ENCODE results near the gene ACSF2.
A peak's percentile ranks its signal among the peaks of the same experiment; 100 is the strongest.

The ACSF2 gene

DNA sequence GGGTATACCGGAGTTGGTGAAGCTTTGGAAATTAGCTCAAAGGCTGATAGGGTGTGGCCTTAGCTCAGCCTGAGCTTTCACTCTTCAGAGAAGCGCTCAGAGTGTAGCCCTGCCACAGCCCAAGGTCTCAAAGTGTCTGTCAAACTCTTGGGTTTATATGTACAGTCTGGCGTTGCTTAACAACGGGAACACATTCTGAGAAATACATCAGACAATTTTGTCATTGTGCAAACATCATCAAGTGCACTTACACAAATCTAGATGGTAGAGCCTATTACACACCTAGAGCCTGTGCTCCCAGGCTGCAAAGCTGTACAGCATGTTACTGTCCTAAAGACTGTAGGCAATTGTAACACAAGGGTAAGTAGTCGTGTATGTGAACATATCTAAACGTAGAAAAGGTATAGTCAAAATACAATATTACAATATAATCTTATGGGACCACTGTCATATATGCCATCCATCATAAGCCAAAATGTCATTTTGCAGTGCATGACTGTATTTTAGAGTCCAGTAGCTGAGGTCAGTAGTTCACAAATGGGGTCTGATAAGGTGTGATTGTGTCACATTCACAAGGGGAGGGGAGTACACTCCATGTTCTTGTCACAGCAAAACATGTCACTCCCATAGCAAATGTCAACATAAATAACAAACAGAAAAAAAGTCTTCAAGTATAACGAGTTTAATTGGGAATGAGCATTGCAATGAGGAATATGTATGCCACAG lies 22.0 kb downstream of the ACSF2 start:
- Histone ChIP-seq H4K20me1 (peaks cover 4% of the 10 kb centered on the region; the same call in 1 of the 2 replicates), H3K36me3 (no peaks in the 10 kb centered on the region), H3K27ac (no peak overlapping the region), H3K9ac (no peak overlapping the region), H3K27me3 (no peaks in the 10 kb centered on the region), H3K4me2 (no peak overlapping the region), H3K9me3 (no peaks in the 10 kb centered on the region), H3K4me1 (peaks cover 12% of the 10 kb centered on the region), H3K4me3 (no peak overlapping the region)
- no peak for TF ChIP-seq Cebpa-rat (IDR thresholded peaks at IDR 0.05)

DNA sequence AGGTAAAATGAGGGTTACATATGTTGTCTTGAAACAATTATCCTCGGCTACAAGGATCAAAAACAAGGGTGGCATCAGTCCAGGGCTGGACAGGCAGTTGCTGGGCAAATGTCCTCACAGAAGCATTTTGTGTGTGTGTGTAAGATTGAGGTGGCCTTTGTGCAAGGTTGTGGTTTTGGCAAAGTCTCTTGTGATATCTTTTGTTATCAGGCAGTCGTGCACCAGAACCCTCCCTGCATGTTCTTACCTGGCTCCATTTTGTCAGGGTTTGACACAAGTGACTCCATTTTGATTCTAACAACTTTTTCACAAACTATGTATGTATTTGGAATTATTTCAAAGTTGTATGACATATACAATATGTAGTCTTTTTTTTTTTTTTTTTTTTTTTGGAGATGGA lies 22.6 kb downstream of the ACSF2 start:
- Histone ChIP-seq H3K9ac (no peak overlapping the region), H3K9me3 (no peaks in the 10 kb centered on the region), H3K27me3 (no peaks in the 10 kb centered on the region), H3K27ac (no peak overlapping the region), H4K20me1 (peaks cover 4% of the 10 kb centered on the region; the same call in 1 of the 2 replicates), H3K4me1 (peaks cover 18% of the 10 kb centered on the region), H3K4me2 (no peak overlapping the region), H3K36me3 (no peaks in the 10 kb centered on the region), H3K4me3 (no peak overlapping the region)
- no peak for TF ChIP-seq Cebpa-rat (IDR thresholded peaks at IDR 0.05)

DNA sequence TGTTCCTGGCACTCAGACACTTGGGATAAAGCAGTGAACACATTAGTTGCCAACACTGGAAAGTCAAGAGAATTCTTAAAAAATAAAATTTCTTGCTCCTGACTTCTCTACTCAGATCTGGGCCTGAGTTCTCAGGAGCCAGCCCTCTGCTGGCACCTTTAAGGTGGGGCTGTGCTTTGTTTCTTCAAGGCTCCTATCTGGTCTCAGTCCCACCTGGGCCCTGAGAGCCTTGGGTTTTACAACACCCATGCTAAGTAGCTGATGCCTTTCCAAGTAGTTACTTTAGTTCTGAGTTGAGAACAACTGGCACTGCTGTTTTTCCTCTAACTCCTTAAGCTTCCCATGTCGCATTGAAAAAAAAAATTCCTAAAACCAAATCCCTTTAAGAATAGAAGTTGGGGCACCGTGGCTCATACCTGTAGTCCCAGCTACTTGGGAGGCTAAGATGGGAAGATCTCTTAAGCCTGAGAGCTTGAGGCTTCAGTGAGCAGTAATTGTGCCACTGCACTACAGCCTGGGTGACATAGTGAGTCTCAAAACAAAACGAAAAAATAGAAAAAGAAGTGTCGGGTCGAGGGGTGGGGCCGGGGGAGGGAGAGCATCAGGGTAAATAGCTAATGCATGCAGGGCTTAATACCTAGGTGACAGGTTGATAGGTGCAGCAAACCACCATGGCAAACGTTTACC lies 26.1 kb downstream of the ACSF2 start:
- H3K4me2 ChIP-seq, result peak overlapping the region; percentile 61
- H3K4me3 ChIP-seq, result no peak overlapping the region
- H3K9ac ChIP-seq, result no peak overlapping the region
- H3K27me3 ChIP-seq, result no peaks in the 10 kb centered on the region
- no peaks in the 10 kb centered on the region for H3K9me3 ChIP-seq
- no peaks in the 10 kb centered on the region for H4K20me1 ChIP-seq
- no peak for TF ChIP-seq Cebpa-rat (IDR thresholded peaks at IDR 0.05)
- H3K4me1 ChIP-seq, result peaks cover 25% of the 10 kb centered on the region
- H3K27ac ChIP-seq, result no peak overlapping the region
- 0 out of 2 replicates have a peak, but pooled peaks cover 7% of the 10 kb centered on the region for H3K36me3 ChIP-seq

DNA sequence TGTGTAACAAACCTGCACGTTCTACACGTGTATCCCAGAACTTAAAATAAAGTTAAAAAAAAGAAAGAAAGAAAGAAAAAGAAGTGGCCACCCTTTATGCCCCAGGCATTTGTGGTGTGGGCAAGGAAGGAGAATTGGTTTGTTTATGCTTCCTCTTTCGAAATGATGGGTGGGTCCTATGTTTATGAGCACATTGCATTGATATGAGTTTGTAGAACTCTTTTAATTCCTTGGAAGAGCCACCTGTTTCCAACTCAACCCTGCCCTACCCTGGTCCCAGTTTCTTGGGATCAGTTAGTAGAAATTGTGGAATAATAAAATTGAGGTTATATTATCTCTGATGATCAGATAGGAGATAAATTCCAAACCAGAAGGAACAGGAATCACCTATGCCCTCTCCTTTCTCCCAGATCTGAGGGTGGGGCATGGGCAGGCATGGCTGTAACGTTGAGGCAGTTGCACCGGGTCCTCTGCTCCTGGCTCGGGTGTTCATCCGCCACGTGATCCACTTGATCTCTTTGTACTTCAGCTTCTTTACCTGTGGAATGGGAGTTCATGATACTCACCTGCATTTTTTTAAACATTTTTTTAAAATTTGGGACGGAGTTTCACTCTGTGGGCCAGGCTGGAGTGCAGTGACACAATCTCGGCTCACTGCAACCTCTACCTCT lies 26.7 kb downstream of the ACSF2 start:
- H3K4me3 ChIP-seq, result no peak overlapping the region
- H4K20me1 ChIP-seq, result no peaks in the 10 kb centered on the region
- H3K4me2 ChIP-seq, result peak overlapping the region; percentile 61
- no peaks in the 10 kb centered on the region for H3K27me3 ChIP-seq
- TF ChIP-seq Cebpa-rat (IDR thresholded peaks at IDR 0.05), result no peak
- peaks cover 25% of the 10 kb centered on the region for H3K4me1 ChIP-seq
- H3K9ac ChIP-seq, result no peak overlapping the region
- 0 out of 2 replicates have a peak, but pooled peaks cover 7% of the 10 kb centered on the region for H3K36me3 ChIP-seq
- H3K27ac ChIP-seq, result no peak overlapping the region
- H3K9me3 ChIP-seq, result no peaks in the 10 kb centered on the region

DNA sequence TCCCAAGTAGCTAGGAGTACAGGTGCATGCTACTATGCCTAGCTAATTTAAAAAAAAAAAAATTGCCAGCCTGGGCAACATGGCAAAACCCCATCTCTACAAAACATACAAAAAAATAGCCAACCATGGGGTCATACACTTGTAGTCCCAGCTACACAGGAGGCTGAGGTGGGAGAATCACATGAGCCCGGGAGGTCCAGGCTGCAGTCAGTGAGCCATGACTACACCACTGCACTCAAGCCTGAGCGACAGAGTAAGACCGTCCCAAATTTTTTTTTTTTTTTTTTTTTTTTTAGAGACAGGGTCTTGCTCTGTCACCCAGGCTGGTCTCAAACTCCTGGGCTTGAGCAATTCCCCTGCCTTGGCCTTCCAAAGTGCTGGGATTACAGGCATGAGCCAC lies 27.9 kb downstream of the ACSF2 start:
- H4K20me1 ChIP-seq, result no peaks in the 10 kb centered on the region
- H3K9ac ChIP-seq, result no peak overlapping the region
- H3K4me3 ChIP-seq, result no peak overlapping the region
- H3K27me3 ChIP-seq, result no peaks in the 10 kb centered on the region
- H3K36me3 ChIP-seq, result 0 out of 2 replicates have a peak, but pooled peaks cover 7% of the 10 kb centered on the region
- no peak overlapping the region for H3K27ac ChIP-seq
- H3K9me3 ChIP-seq, result no peaks in the 10 kb centered on the region
- H3K4me1 ChIP-seq, result peaks cover 31% of the 10 kb centered on the region
- peak overlapping the region; percentile 42 for H3K4me2 ChIP-seq
- TF ChIP-seq Cebpa-rat (IDR thresholded peaks at IDR 0.05), result no peak

DNA sequence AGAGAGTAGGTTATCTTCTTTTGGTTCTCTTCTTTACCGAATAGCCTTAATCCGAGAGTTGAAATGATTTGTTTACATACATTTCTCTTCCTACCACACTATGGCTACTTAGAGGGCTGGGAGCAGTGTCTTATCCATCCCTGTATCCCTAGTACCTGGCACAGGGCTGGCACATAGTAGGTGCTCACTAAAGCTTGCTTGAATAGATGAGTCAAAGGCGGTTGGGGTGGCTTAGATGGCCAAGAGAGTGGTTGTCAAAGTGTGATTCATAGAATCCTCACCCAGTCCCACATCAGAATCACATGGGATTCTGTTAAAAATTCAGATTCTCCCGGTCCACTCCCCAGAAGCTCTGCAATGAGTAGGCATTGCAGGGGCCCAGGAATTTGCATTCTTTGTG lies 31.6 kb downstream of the ACSF2 start:
- Histone ChIP-seq H3K9me3 (no peaks in the 10 kb centered on the region), H3K27ac (no peak overlapping the region), H3K4me1 (peaks cover 37% of the 10 kb centered on the region), H3K4me2 (no peak overlapping the region), H4K20me1 (no peaks in the 10 kb centered on the region), H3K27me3 (no peaks in the 10 kb centered on the region), H3K9ac (no peak overlapping the region), H3K36me3 (peaks cover 10% of the 10 kb centered on the region; the same call in 1 of the 2 replicates), H3K4me3 (no peak overlapping the region)
- TF ChIP-seq Cebpa-rat (IDR thresholded peaks at IDR 0.05), result no peak

DNA sequence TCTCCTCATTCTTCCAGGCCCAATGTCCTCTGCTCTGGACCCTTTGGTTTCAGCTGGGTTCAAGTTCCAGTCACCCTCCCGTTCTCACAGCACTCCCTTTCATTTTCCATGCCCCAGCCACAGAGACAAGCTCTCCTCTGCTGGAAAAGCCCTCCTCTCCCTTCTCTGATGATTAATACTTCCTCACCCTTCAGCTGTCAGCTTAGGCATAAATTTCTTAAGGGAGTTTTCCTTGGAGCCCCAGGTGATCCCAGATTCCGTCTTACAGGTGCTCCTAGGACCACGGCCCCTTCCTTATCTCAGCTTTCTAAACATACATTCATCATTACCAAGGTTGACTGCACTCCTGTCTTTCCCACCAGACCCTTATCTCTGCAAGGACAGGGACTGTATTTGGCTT lies 32.3 kb downstream of the ACSF2 start:
- H3K9me3 ChIP-seq, result no peaks in the 10 kb centered on the region
- TF ChIP-seq Cebpa-rat (IDR thresholded peaks at IDR 0.05), result no peak
- H3K4me1 ChIP-seq, result peaks cover 30% of the 10 kb centered on the region
- H3K36me3 ChIP-seq, result peaks cover 12% of the 10 kb centered on the region; the same call in 1 of the 2 replicates
- H3K9ac ChIP-seq, result no peak overlapping the region
- H3K27ac ChIP-seq, result no peak overlapping the region
- H3K4me2 ChIP-seq, result peak overlapping the region; percentile 51; the same call in 1 of the 2 replicates
- no peak overlapping the region for H3K4me3 ChIP-seq
- no peaks in the 10 kb centered on the region for H4K20me1 ChIP-seq
- no peaks in the 10 kb centered on the region for H3K27me3 ChIP-seq

DNA sequence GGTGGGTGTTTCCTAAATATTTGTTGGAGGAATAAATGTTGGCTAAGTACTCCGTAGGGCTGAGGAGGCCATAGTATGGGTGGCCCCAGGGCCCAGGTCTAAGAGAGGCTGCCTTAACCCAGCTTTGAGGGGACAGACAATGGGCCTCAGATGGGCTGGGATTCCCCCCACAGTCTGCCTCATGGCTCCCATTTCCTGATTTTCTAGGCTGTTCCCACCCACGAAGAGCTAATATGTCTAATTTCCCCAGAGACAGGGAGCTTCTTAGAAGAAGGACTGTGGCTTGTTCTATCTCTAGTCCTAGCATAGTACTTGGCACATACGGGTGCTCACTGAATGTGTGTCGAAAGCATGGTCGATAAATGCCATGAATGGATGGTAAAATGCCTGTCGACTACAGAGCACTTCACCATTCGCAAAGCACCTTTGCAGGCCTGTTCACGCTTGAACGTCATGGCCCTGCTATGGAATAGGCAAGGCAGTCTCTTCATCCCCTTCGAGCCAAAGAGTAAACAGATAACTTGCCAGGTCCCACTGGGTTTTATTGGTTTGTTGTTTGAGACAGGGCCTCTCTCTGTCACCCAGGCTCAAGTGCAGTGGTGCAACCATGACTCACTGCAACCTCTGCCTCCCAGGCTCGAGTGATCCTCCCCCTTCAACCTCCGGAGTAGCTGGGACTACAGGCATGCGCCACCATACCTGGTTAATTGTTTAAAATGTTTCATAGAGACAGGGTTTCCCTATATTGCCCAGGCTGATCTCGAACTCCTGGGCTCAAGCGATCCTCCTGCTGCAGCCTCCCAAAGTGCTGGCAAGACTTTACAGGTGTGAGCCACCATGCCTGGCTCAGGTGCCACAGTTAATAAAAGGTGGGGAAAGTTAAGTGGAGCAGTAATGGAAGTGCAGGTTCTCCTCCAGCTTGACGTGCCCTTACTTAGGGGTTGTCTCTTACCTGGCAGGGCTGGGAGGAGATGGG lies 33.0 kb downstream of the ACSF2 start:
- H3K27ac ChIP-seq, result no peak overlapping the region
- no peaks in the 10 kb centered on the region for H3K9me3 ChIP-seq
- no peak overlapping the region for H3K9ac ChIP-seq
- no peak overlapping the region for H3K4me3 ChIP-seq
- peaks cover 12% of the 10 kb centered on the region; the same call in 1 of the 2 replicates for H3K36me3 ChIP-seq
- TF ChIP-seq Cebpa-rat (IDR thresholded peaks at IDR 0.05), result no peak
- no peaks in the 10 kb centered on the region for H4K20me1 ChIP-seq
- H3K4me1 ChIP-seq, result peaks cover 23% of the 10 kb centered on the region
- no peaks in the 10 kb centered on the region for H3K27me3 ChIP-seq
- H3K4me2 ChIP-seq, result peak overlapping the region; percentile 51

DNA sequence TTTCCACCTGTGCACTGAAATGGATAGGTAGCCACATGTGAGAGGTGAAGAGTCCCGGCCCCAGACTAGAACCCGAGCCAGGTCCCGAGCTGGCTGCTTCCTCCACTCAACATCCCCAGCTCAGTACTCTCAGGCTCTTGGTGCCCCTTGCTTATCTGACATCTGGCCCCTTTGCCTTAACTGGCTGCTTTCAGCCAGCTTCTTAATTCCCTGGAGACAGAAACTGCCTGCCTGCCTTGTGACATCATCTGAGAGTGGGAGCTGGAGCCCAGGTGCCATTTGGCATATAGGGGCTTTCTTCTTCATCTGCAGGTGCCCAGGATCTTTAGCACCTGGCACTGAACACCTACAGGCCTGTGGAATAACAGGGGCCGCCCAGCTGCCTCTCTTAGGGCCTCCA lies 33.7 kb downstream of the ACSF2 start:
- no peaks in the 10 kb centered on the region for H3K9me3 ChIP-seq
- TF ChIP-seq Cebpa-rat (IDR thresholded peaks at IDR 0.05), result no peak
- H4K20me1 ChIP-seq, result no peaks in the 10 kb centered on the region
- H3K36me3 ChIP-seq, result peaks cover 12% of the 10 kb centered on the region; the same call in 1 of the 2 replicates
- no peak overlapping the region for H3K9ac ChIP-seq
- peaks cover 20% of the 10 kb centered on the region for H3K4me1 ChIP-seq
- peak overlapping the region; percentile 33; the same call in 1 of the 2 replicates for H3K27ac ChIP-seq
- peak overlapping the region; percentile 51 for H3K4me2 ChIP-seq
- H3K4me3 ChIP-seq, result no peak overlapping the region
- H3K27me3 ChIP-seq, result no peaks in the 10 kb centered on the region

Data from BLaER1 (cell line).